Mononuclear cell (primary cell): ENCODE data around the gene SCYGR6. TPM values are rescaled to one million over a fixed set of nuclear protein-coding genes. Genes with fewer than 3 reads are reported as not detected.

Source experiments
- H3K27me3 ChIP-seq: 2 replicates; pipeline ENCODE4 v1.6.0; 2011; ENCODE audit warnings: low read length, control low read depth; ENCODE audit not compliant: insufficient read depth
- H3K4me1 ChIP-seq: 2 replicates; pipeline ENCODE4 v1.5.1; 2011; ENCODE audit warnings: mild to moderate bottlenecking, low read length, control low read depth; ENCODE audit not compliant: insufficient read depth
- H3K4me3 ChIP-seq: 2 replicates; pipeline ENCODE4 v1.5.1; 2011; ENCODE audit warnings: mild to moderate bottlenecking, low read length, moderate library complexity
- H3K9me3 ChIP-seq: 2 replicates; pipeline ENCODE4 v1.5.1; 2011; ENCODE audit warnings: low read depth, mild to moderate bottlenecking, control low read depth, low read length
- total RNA-seq: library from RNA; depleted of rRNA; stranded (reverse); fragments of >200 nt; gene quantifications from one replicate; pipeline ENCODE4 v1.2.3, GENCODE V29; 2012

SCYGR6 gene
- total RNA-seq, 1 donor = not detected

GRCh38 chr2:227684258-227684657, 40.3 kb downstream of the SCYGR6 start:
- no peaks in the 10 kb centered on the region for H3K4me1 ChIP-seq

GRCh38 chr2:227677928-227678327, 46.6 kb downstream of the SCYGR6 start:
- no peaks in the 10 kb centered on the region for H3K9me3 ChIP-seq
- H3K27me3 ChIP-seq = no peaks in the 10 kb centered on the region
- H3K4me1 ChIP-seq = no peaks in the 10 kb centered on the region
- H3K4me3 ChIP-seq = no peak overlapping the region

More at GRCh38 chr2:227684258-227684657, 40.3 kb downstream of the SCYGR6 start:
- Histone ChIP-seq H3K9me3 (no peaks in the 10 kb centered on the region), H3K27me3 (peaks cover 12% of the 10 kb centered on the region), H3K4me3 (no peak overlapping the region)

GRCh38 chr2:227674485-227674884, 50.1 kb downstream of the SCYGR6 start:
- Histone ChIP-seq H3K4me1 (no peaks in the 10 kb centered on the region), H3K27me3 (no peaks in the 10 kb centered on the region), H3K4me3 (no peak overlapping the region), H3K9me3 (no peaks in the 10 kb centered on the region)

Other genes starting within 250 kb of the SCYGR6 start
- not detected for gene SCYGR2, start 125.9 kb downstream of the SCYGR6 start, total RNA-seq
- not detected for gene SCYGR3, start 109.9 kb downstream of the SCYGR6 start, total RNA-seq
- not detected for gene SCYGR4, start 107.3 kb downstream of the SCYGR6 start, total RNA-seq
- not detected for gene SCYGR5, start 58.0 kb downstream of the SCYGR6 start, total RNA-seq
- gene SLC19A3, start 6.7 kb downstream of the SCYGR6 start, total RNA-seq = not detected
- gene SCYGR7, start 3.6 kb upstream of the SCYGR6 start, total RNA-seq = not detected
- not detected for gene SCYGR8, start 21.1 kb upstream of the SCYGR6 start, total RNA-seq
- gene CCL20, start 89.1 kb upstream of the SCYGR6 start, total RNA-seq = 130 TPM
- not detected for gene DAW1, start 146.9 kb upstream of the SCYGR6 start, total RNA-seq